Neuronal stem cell (in vitro differentiated cells): ENCODE results near the gene TTC33.
"Not testable (repeated sequence)": the region's sequence is repeated elsewhere in the genome, so short reads cannot be mapped to it uniquely, and the experiment has no call there.

Experiments
- DNase-seq: peaks from one replicate; pipeline ENCODE4 v3.0.0-alpha.2; 2013; ENCODE audit warnings: low spot score
- H2AFZ ChIP-seq: one replicate; pipeline ENCODE4 v1.6.1; 2013; ENCODE audit warnings: mild to moderate bottlenecking, low read length, inconsistent platforms
- H2AK5ac ChIP-seq: 2 replicates; pipeline ENCODE4 v1.6.1; 2013; ENCODE audit warnings: low read depth, mild to moderate bottlenecking, inconsistent platforms, low read length, moderate library complexity, mixed read lengths
- H2BK120ac ChIP-seq: 2 replicates; pipeline ENCODE4 v1.6.1; 2013; ENCODE audit warnings: low read depth, mild to moderate bottlenecking, inconsistent platforms, low read length, moderate library complexity, mixed read lengths
- H2BK12ac ChIP-seq: one replicate; pipeline ENCODE4 v1.6.1; 2013; ENCODE audit warnings: low read length, inconsistent platforms
- H2BK15ac ChIP-seq: 2 replicates; pipeline ENCODE4 v1.6.1; 2013; ENCODE audit warnings: mild to moderate bottlenecking, low read length, inconsistent platforms, mixed read lengths
- H2BK5ac ChIP-seq: one replicate; pipeline ENCODE4 v1.6.1; 2013; ENCODE audit warnings: inconsistent platforms, mild to moderate bottlenecking, low read length, moderate library complexity
- H3K14ac ChIP-seq: one replicate; pipeline ENCODE4 v1.6.1; 2013; ENCODE audit warnings: low read length, inconsistent platforms
- H3K18ac ChIP-seq: 2 replicates; pipeline ENCODE4 v1.6.1; 2013; ENCODE audit warnings: low read length, inconsistent platforms
- H3K23ac ChIP-seq: 2 replicates; pipeline ENCODE4 v1.6.1; 2013; ENCODE audit warnings: low read depth, mild to moderate bottlenecking, mixed read lengths, low read length, inconsistent platforms; ENCODE audit not compliant: poor library complexity
- H3K27ac ChIP-seq: replicated peaks from 3 replicates; pipeline ENCODE4 v1.5.1; 2013; ENCODE audit warnings: low read length, inconsistent platforms
- H3K27me3 ChIP-seq, 3 experiments: 2 replicates each; pipeline ENCODE4 v1.6.1; 2013; ENCODE audit warnings: low read length in 3 of 3, mild to moderate bottlenecking in 2 of 3, inconsistent platforms in 1 of 3, low read depth in 1 of 3, mixed read lengths in 1 of 3, moderate library complexity in 1 of 3; ENCODE audit not compliant: control insufficient read depth in 3 of 3, insufficient read depth in 3 of 3
- H3K36me3 ChIP-seq, 2 donors: replicated peaks in 1 of 2; 2 replicates each; pipeline ENCODE4 v1.6.1; 2013; ENCODE audit warnings: low read length in 2 of 2; ENCODE audit not compliant: control insufficient read depth in 2 of 2, insufficient read depth in 2 of 2
- H3K4ac ChIP-seq: 2 replicates; pipeline ENCODE4 v1.6.1; 2013; ENCODE audit warnings: inconsistent platforms, mild to moderate bottlenecking, low read length, moderate library complexity
- H3K4me1 ChIP-seq, 2 donors: 1 replicate in 1 of 2; 2 replicates in 1 of 2; pipeline ENCODE4 v1.6.1; 2013; ENCODE audit warnings: low read length in 2 of 2, low read depth in 1 of 2; ENCODE audit not compliant: control insufficient read depth in 2 of 2, insufficient read depth in 1 of 2
- H3K4me2 ChIP-seq: one replicate; pipeline ENCODE4 v1.6.1; 2013; ENCODE audit warnings: mild to moderate bottlenecking, low read length, inconsistent platforms; ENCODE audit not compliant: insufficient read depth, poor library complexity, severe bottlenecking
- H3K4me3 ChIP-seq, 2 donors: 2 replicates each; pipeline ENCODE4 v1.5.1; 2013; ENCODE audit warnings: low read length in 2 of 2, mild to moderate bottlenecking in 2 of 2, inconsistent platforms in 1 of 2, moderate library complexity in 1 of 2
- H3K79me1 ChIP-seq: one replicate; pipeline ENCODE4 v1.6.1; 2013; ENCODE audit warnings: low read depth, mild to moderate bottlenecking, inconsistent platforms, low read length, moderate library complexity
- H3K9ac ChIP-seq: one replicate; pipeline ENCODE4 v1.6.1; 2013; ENCODE audit warnings: mild to moderate bottlenecking, low read depth, low read length, inconsistent platforms; ENCODE audit not compliant: poor library complexity
- H3K9me3 ChIP-seq, 2 donors: replicated peaks in 1 of 2; 2 replicates each; pipeline versions ENCODE3 to v1.6.1; 2013; ENCODE audit warnings: low read length in 2 of 2, mild to moderate bottlenecking in 2 of 2, inconsistent platforms in 1 of 2, low read depth in 1 of 2, mixed read lengths in 1 of 2, moderate library complexity in 1 of 2; ENCODE audit not compliant: control insufficient read depth in 2 of 2, insufficient read depth in 1 of 2
- H4K8ac ChIP-seq: one replicate; pipeline ENCODE4 v1.6.1; 2013; ENCODE audit warnings: low read depth, mild to moderate bottlenecking, inconsistent platforms, low read length, moderate library complexity
- H4K91ac ChIP-seq: one replicate; pipeline ENCODE4 v1.6.1; 2013; ENCODE audit warnings: low read length, low read depth, mild to moderate bottlenecking, inconsistent platforms; ENCODE audit not compliant: poor library complexity
- WGBS, 2 donors: extraction: QIAGEN DNeasy Blood & Tissue Kit; methylation state at CpG; one replicate each; pipeline ENCODE4 v1.1.7; 2013; ENCODE audit warnings: missing lambda C conversion rate in 2 of 2, mixed read lengths in 1 of 2; ENCODE audit not compliant: insufficient read length in 2 of 2, insufficient replicate concordance in 1 of 2; ENCODE audit errors: extremely low coverage in 2 of 2; 5-methylcytosine and 5-hydroxymethylcytosine counted together

Gene TTC33

GRCh38 chr5:40570408-40571129, 185.2 kb downstream of the TTC33 start:
- Histone ChIP-seq H3K9ac (no peak overlapping the region), H3K4me2 (no peak overlapping the region), H3K18ac (no peak overlapping the region), H2AFZ (no peak overlapping the region), H3K27me3 (no peaks in the 10 kb centered on the region), H3K4me3 (no peak overlapping the region), H3K79me1 (no peaks in the 10 kb centered on the region), H3K36me3 (no peaks in the 10 kb centered on the region), H3K4me1 (peaks cover 4 to 6% of the 10 kb centered on the region in 2 donors), H2AK5ac (no peak overlapping the region), H3K23ac (no peak overlapping the region), H2BK120ac (no peak overlapping the region), H4K8ac (no peak overlapping the region), H2BK12ac (no peak overlapping the region), H2BK15ac (no peak overlapping the region), H4K91ac (no peak overlapping the region), H3K9me3 (no peaks in the 10 kb centered on the region), H3K14ac (no peak overlapping the region), H3K27ac (no peak overlapping the region), H3K4ac (no peak overlapping the region), H2BK5ac (no peak overlapping the region)
- DNase-seq: no peak
- WGBS, 2 donors: no CpG with 5 or more reads among the region's 2 CpGs

GRCh38 chr5:40569546-40570270, 186.1 kb downstream of the TTC33 start:
- Histone ChIP-seq H3K36me3 (no peaks in the 10 kb centered on the region), H3K4ac (no peak overlapping the region), H3K4me3 (no peak overlapping the region), H2BK15ac (no peak overlapping the region), H3K23ac (no peak overlapping the region), H2BK5ac (no peak overlapping the region), H2AFZ (no peak overlapping the region), H3K9me3 (no peaks in the 10 kb centered on the region), H4K91ac (no peak overlapping the region), H2AK5ac (no peak overlapping the region), H3K79me1 (no peaks in the 10 kb centered on the region), H2BK12ac (no peak overlapping the region), H3K9ac (no peak overlapping the region), H3K18ac (no peak overlapping the region), H3K27me3 (no peaks in the 10 kb centered on the region), H3K27ac (no peak overlapping the region), H2BK120ac (no peak overlapping the region), H4K8ac (no peak overlapping the region), H3K4me1 (peaks cover 4 to 6% of the 10 kb centered on the region in 2 donors), H3K4me2 (no peak overlapping the region), H3K14ac (no peak overlapping the region)
- WGBS, 2 donors: no CpG with 5 or more reads among the region's 3 CpGs
- no peak for DNase-seq

GRCh38 chr5:40568548-40568947, 187.2 kb downstream of the TTC33 start:
- Histone ChIP-seq H3K23ac (no peak overlapping the region), H3K4me2 (no peak overlapping the region), H3K18ac (no peak overlapping the region), H4K91ac (no peak overlapping the region), H3K14ac (no peak overlapping the region), H2BK5ac (no peak overlapping the region), H3K4me3 (no peak overlapping the region), H2BK120ac (no peak overlapping the region), H3K9ac (no peak overlapping the region), H3K9me3 (no peaks in the 10 kb centered on the region), H3K79me1 (no peaks in the 10 kb centered on the region), H3K36me3 (no peaks in the 10 kb centered on the region), H3K4ac (no peak overlapping the region), H2AFZ (no peak overlapping the region), H2AK5ac (no peak overlapping the region), H3K4me1 (peaks cover 4 to 6% of the 10 kb centered on the region in 2 donors), H4K8ac (no peak overlapping the region), H3K27ac (no peak overlapping the region), H2BK15ac (no peak overlapping the region), H2BK12ac (no peak overlapping the region), H3K27me3 (no peaks in the 10 kb centered on the region)
- WGBS, 2 donors: no CpG with 5 or more reads among the region's 1 CpG
- peak; percentile 14 for DNase-seq

GRCh38 chr5:40563173-40563572, 192.6 kb downstream of the TTC33 start:
- not testable (repeated sequence) for H3K27me3 ChIP-seq, H3K4ac ChIP-seq, H2BK5ac ChIP-seq, H3K23ac ChIP-seq, H3K14ac ChIP-seq, H3K9ac ChIP-seq, H3K18ac ChIP-seq, H3K4me1 ChIP-seq, H4K8ac ChIP-seq, H2BK12ac ChIP-seq, H3K9me3 ChIP-seq, H3K79me1 ChIP-seq, H3K4me2 ChIP-seq, H3K4me3 ChIP-seq, DNase-seq, H2AFZ ChIP-seq, H2AK5ac ChIP-seq, H2BK120ac ChIP-seq, H3K36me3 ChIP-seq, H4K91ac ChIP-seq, H2BK15ac ChIP-seq, H3K27ac ChIP-seq
